Stimulated activated CD4-positive, alpha-beta T cell treated with anti-CD3 and anti-CD28 coated beads, Interleukin-12 subunit alpha, Interleukin-12 subunit beta, amount 100 ng/mL, for 4 hours (primary cell): ENCODE data around the gene COX19.

Experiments
- DNase-seq: peaks from one replicate; pipeline ENCODE4 v3.0.0-alpha.2; 2020

Gene COX19, protein sequence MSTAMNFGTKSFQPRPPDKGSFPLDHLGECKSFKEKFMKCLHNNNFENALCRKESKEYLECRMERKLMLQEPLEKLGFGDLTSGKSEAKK

DNA sequence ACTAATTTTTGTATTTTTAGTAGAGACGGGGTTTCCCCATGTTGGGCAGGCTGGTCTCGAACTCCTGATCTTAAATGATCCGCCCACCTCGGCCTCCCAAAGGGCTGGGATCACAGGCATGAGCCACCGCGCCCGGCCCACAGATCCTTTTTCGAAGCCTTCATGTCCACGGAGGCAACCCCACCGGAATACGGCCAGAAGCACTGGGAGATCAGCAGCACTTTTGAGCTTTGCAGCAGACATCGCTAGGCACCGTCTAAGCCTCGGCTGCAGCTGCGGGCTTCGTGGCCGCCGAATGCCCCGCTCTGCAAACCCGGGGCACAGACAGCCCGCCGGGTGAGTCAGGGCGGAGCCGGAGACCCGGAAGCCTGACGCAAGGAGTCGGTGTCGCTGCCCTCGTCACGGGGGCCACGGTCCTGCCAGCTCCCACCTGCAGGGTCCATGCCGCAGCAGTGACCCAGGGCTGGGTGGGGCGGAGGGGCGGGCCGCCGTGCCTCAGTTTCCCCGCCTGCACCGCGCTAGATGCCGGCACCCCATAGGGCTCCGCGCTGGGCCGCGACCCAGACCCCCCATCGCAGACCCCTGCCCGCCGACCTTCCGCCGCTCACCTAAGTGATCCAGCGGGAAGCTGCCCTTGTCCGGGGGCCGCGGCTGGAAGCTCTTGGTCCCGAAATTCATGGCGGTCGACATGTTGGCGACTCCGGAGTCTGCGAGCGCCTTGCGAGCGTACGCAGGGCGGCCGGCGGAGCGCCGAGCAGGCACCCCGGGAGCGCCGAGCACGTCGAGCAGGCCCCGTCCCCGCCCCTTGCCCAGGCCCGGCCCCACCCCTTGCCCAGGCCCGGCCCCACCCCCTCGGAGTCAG lies at the start of gene COX19:
COX19 (minus strand) TSS at position 730 of the 862 bp plus-strand sequence; CDS start at position 690, 40 bp downstream.
- peak; percentile 89 for DNase-seq

DNA sequence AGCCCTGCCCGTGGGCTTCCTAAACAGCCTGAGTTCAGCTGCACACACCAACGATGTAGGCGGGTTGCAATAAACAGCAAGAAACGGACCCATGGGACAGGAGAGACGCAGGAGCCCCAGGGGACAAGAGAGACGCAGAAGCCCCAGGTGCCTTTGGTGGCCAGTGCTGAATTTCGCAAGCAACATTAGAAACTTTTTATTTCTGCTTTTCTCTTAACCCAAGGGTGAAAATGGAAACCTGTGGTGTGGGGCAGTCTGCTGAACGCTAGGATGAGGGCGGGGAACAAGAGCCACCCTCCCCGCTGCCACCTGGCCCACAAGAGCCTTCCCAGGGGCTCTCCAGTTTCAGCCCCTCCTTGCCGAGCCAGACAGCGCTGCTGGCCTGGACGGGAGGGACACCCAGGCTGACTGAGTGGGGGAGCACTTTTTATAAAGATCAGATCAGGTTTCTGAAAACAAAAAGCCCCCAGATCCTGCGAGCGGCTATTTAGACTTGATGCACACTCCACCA lies 49.0 kb upstream of the COX19 start:
- DNase-seq = no peak

DNA sequence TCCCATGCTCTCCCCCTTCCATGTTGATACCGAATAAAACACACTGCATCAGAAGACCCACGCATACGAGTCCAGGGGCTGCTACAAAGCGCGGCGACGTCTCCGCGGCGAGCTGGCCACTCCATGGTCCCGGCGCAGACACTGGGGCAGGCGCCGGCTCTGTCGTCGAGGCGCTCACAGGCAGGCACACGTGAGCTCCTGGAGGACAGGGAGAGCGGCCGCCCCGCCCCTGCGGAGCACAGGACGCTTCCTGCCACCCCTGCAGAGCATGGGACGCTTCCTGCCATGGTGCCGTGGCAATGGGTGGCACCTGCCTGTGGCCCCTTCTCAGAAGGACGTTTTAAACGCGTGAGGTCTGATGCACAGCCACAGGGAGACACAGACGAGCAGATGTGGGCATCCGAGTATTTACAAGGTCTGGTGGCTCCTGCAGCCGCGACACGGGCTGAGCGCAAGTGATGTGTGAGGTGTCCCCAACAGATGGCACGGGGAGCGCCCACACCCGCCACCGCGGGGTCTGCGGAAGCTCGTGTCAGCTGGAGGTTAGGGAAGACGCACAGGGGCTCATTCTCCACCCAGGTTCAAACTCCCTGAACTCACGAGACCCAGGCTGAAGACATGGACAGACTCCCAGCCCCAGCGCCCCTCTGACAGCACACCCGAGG lies 47.6 kb upstream of the COX19 start:
- DNase-seq = no peak

DNA sequence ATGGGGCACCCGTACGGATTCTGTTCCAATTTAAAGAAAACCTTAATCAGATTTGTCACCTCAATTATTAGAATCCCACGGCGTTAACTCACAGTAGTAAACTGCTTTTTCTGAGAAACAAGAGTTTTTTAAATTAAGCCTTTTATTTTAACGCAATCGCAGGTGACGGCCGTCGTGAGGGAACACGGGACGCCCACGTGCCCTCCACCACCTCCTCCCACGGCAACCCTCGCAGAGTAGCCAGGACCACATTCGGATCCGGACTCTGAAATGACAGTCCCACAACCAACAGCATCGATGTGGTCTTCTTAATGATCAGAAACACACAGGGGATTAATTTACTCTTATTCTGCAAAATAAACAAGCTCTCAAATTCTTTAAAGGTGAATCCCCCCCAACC lies 47.0 kb upstream of the COX19 start:
- DNase-seq = no peak

DNA sequence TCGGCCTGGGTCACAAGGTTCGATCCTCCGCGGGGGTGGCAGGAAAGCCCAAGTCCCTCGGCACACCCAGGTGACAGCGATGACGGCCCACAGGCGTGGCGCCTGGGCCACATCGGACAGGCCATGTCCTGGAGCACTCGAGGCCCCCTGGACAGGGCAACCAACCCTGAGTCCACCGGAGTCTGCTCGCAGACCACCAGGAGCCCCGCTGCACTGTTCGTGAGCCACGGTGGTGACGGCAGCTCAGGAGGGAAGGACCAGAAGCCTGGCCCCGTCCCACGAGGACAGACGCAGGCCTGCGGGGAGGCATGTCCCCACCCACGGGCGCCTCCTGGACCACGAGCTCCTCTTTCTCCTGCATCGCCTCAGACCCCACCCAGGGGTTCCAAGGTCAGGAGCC lies 46.6 kb upstream of the COX19 start:
- DNase-seq = no peak

DNA sequence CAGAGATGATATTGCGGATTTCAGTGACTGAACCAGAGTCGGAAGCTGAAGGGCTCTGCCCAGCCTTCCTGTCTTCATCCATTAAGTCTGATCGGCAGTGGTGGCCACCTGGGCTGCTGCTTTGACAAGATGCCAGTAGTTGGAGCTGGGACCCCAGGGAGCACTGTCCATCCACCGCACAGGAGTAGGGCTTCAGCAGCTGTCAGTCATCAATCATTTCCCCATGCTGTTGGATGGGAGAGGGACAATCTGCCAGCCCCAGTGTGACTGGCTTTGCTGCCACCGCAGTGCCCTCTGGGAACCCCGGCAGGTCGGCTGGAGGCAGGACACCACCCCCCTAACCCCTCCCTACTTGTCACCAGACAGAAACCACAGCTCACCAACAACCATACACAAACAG lies 46.0 kb upstream of the COX19 start:
- no peak for DNase-seq

DNA sequence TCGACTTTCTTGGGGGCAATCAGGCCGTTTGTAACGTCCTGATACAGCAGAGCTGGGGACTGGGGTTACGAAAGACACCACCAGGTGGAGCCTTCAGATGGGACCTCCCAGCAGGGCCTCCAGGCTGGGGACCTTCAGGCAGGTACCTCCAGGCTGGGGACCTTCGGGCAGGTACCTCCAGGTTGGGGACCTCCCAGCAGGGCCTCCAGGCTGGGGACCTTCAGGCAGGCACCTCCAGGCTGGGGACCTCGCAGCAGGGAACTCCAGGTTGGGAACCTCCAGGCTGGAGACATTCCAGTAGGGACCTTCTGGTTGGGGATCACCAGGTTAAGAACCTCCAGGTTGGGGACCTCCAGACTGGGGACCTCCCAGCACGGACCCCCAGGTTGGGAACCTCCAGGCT lies 45.5 kb upstream of the COX19 start:
- no peak for DNase-seq

DNA sequence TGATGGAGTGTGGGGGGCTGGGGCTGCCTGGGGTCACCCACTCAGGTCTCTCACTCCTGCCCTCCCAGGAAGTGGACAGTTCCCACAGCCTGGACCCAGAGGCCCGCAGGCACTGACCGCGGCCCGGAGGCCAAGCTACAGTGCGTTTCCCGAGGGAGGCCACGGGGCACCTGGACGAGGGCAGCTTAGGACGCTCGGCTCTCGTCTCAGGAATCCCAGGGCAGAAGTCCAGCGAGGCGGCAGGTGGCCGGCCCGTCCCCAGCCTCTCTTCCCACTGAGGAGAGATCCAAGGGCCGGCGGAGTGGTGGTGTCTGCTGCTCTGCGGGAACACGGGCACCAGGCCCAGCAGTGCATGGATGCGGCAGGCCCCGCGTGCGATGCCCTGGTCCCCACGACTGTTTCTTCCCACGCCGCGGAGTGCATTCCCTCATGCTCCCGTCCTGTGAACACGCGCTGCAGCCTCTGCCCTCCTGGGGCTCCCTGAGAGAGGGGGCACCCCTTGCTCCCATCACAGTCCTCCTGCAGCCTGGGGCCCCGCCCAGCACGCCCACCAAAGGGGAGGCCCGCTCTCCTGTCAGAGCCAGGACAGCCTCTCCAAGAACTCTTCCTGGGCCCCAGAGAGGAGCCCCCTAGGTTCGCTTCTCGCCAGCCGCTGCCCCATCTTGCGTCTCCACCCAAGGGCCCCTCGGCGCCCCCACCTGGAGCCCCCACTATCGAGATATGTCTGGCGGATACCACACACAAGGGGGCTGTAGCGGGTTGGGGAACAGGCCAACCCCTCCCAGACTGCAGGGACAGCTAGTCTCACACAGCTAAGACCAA lies 44.7 kb upstream of the COX19 start:
- DNase-seq = no peak

DNA sequence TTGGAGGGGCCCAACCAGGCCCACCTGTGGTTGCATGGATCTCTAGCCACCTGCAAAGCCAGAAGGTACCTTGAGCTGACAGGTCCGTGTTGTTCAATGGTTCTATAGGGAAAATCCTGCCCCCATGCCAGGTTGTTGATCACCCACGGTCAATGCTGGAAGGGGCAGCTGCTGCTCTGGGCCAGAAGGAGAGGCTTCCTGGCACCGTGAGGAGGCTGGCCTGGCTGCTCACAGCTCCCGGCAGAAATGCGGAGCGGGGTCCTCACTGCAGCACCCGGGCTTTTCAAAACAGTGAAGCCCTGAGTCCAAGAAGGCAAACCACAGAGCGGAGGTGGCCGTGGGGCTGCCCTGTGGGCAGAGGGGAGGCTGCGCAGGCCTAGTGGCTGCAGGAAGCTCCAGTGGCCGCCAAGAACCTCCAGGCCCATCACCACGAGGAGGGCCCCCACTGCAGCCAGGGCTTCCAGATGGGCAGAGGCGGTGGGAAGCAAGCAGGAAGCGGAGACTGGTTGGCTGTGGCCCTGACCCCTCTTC lies 44.0 kb upstream of the COX19 start:
- DNase-seq = no peak

DNA sequence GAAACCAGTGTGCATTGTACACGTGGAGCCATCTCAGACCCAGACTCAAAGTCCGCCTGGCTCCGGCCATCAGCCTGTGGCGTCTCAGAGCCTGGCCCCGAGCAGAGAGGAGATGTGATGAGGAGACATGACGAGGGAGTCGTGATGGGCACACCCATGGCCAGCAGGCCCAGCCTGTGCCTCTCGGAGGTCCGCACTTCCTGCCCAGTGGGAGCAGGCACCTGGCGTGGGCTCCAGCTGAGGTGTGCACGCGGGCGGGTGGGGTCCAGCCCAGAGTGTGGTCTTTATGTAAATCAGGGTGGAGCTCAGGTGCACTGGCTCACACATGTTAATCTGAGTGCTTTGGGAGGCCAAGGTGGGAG lies 43.0 kb upstream of the COX19 start:
- DNase-seq = no peak

DNA sequence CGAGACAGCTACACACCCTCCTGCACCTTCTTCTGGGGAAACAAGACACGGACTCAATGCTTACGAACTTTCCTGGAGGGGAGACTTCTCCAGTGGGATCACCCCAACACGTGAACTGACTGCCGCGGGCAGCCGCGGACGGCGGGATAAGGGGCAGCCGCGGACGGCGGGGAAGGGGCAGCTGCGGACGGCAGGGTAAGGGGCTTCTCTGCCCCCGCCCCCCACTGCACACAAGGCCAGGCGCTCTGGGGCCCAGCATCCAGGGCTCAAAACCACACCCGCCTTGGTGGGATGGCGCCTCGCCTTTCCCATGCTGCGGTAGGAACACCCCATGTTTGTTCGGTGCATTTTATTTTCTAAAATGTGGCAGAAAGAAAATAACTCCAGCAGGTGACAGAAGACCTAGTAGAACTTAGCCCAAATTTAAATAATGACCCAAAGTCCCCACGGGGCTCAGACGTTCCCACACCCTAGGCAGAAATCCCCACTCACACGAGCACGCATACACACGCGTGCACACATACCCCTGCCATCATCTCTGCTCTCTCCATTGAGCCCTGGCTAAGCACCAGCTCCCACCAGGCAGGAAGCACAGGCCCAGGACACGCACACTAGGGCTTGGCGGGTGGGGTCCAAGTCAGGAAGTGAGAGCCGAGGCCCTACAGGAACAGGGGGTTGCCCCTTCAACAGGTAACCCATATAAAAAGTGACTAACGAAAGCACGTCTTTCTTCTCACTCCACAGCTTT lies 42.4 kb upstream of the COX19 start:
- DNase-seq = no peak

DNA sequence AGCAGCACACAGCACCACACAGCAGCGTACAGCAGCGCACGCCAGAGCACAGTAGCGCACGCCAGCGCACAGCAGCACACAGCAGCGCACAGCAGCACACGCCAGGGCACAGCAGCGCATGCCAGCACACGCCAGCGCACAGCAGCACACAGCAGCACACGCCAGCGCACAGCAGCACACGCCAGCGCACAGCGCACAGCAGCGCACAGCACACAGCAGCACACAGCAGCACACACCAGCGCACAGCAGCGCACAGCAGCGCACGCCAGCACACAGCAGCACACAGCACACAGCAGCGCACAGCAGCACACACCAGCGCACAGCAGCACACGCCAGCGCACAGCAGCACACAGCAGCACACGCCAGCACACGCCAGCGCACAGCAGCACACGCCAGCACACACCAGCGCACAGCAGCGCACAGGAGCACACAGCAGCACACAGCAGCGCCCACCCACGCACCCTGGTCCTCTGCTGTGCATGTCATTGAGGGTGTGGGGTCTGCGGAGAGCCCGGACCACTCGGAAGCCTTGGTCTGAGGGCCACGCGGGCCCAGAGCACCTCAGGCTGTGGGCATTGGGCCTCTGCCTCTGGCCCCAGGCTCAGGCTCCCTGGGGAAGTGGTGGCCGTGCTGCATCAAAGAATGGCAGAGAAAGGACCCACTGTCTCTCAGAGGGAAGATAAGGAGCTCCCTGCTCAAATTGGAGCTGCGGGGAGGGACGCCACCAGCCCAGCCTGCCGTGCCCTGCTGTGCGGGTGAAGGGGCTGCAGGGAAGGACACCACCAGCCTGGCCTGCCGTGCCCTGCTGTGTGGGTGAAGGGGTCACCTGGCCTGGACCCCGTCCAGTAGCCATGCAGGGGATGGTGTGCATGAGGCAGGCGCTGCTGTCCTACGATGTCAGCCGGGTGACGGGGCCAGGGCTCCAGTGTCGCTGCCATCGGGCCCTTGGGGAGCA lies 41.5 kb upstream of the COX19 start:
- no peak for DNase-seq

DNA sequence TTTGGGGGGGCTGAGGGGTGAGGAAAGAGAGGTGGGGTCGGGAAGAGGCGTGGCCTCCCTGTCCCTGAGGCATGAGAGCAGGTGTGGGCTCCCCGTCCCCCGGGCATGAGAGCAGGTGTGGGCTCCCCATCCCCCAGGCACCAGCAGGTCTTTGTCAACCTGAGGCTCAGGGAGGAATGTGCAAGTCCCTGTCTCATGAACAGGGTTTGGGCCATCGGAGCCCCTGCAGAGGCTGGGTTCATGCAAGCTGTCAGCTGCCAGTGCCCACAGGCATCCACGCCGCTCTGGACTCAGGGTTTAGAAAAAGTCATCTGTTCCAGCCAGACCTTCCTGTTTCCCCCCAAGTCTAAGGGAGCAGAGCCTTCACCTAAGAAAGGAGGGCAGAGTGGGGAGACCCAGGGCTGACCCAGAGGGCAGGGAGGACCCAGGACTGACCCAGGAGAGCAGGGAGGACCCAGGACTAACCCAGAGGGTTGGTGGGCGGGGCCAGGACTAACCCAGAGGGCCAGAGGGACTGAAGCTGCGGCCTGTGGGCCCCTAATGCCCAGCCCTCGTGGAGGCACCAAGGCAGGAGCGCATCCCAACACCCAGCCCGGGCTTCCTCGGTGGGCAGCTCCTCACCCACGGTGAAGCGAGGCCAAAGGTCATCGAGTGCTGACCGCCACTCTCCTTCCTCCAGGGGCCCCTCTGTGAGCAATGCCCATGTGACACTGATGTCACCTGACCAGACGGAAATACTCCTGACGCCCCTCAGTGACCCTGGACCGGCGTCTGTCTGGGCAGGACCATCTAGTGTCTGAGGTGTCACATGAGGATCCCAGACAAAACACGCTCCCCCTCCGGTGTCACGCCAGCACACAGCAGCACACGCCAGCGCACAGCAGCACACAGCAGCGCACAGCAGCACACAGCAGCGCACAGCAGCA lies 40.1 kb upstream of the COX19 start:
- no peak for DNase-seq

DNA sequence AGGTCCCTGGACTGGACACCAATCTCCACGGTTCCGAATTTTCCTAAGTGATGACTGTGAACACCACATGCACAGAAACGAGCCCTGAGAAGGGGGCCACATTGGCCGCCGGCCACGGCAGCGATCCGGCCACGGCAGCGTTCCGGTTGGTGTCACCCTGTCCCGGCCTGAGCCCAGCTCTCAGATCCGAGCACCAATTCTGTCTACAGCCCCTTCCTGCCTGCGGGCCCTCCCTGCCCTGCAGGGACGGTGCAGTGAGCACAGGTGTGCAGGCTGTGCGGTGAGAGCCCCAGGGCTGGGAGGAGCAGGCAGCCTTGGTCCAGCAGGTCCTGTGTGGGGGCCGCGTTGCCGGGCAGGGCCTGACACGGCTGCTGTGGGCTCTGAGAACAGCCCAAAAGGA lies 39.3 kb upstream of the COX19 start:
- no peak for DNase-seq

DNA sequence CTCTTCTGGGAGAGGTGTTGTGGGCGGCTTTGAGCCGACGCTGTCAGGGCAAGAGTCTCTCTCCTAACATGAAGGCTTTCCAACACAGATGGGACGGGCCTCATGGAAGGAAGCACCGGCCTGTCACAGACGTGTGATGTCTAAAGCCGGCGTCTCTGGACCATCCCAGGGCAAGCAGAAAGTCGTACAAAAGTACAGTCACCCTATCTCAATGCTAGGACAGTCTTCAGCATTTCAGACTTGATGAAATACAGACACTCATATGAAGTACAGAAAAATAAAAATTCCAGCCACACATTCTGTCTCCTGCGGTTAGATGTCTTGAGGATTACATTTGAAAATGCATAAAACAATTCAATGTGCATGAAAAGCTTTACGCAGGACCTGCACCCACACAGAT lies 38.2 kb upstream of the COX19 start:
- no peak for DNase-seq

DNA sequence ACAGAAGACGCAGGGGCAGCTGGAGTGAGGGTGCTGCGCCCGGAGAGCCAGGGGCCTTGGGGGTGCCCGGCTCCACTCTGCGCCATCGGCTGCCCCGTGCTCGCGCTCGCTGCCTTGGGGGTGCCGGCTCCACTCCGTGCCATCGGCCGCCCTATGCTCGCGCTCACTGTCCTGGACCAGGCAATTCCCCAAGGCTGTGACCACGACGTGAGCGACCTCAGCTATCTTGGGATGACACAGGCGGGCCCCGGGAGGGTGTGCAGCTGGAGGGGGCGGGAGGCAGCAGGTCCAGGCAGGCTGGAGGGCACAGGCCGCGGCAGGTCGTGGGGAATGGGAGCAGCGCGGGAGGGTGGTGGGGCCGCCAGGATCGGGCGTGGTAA lies 37.4 kb upstream of the COX19 start:
- DNase-seq = no peak

DNA sequence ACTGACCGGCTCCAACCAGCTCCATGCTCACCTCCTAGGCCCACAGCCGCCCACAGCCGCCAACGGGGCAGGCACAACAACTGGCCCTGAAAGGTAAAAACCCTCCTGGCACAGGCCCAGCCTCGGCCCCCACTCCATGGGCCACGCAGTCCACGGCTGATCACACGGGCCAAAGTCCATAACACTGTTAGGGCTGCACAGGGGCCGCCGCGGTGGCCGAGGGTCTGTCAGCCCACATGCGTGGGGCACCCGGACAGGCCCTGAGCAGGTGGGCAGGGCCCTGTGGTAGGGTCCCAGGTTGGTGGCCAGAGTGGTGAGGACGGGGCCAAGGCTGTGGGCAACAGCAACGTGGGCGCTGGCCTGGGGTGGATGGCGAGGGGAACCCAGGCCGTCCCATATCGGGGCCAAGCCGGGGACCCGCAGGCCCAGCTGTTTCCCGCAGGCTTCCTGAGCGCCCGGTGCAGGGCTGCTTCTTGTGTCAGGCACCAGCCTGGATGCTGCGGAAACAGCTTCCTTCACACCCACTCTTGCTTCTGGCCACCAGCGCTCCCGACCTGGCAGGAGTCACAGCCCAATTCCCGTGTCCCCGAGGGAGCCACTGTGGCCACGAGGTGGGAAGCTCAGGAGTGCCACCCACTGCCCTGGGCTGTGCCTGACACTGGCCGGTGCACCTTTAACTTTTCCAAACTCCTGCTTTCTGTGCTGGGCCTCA lies 36.8 kb upstream of the COX19 start:
- no peak for DNase-seq

DNA sequence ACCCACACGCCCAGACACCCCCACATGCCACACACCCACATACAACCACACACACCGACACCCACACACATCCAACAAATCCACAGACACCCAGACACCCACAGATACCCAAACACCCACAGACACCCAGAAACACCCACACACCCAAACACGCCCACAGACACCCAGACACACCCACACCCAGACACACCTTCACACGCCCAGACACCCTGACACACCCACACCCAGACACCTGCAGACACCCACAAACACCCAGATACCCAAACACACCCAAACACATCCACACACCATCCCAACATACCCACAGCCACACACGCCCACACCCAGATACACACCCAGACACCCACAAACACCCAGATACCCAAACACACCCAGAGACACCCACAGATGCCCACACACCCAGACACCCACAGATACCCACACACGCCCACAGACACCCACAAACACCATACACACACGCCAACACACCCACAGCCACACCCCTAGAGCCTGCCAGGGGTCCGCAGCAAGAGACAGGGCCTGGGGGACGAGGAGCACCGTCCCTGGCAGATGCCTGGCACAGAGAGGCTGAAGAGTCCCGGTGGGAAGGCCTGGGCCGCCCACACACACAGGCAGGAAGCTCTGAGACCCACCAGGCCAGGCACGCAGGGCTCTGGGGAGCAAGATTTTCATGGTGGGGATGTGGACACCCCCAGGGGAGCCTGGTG lies 36.1 kb upstream of the COX19 start:
- no peak for DNase-seq

DNA sequence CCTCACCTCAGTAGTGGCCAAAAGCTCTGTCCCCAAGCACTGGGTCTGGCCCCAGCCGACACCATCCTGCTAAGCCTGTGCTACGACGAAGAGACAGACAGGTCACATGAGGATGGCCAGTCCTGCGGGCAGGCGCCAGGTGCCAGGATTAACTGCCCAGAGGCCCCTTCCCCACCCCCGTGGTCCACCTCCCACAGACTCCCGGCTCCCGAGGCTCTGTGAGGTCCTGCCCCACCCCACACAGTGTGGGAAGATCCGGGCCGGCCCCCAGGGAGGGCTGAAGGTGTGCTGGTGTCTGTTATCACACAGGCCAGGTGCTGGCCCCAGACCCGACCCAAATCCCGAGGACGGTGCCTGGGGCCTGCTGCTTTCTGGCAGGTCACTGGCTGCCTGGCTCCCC lies 34.9 kb upstream of the COX19 start:
- no peak for DNase-seq
